ENCODE measurements around the gene SOWAHD. TPM values are rescaled to one million over a fixed set of nuclear protein-coding genes. Genes with fewer than 3 reads are reported as not detected.

Gene SOWAHD
- total and polyA plus RNA-seq, 7 donors, result 0.03 TPM; not detected in 5

- Histone ChIP-seq H3K4me3 (peak overlapping the region; percentile 61), H3K27me3 (ENCODE audit: insufficient read depth in 3 of 3, low read length in 2 of 3) (peaks cover 0 to 22% (median 7%) of the 10 kb centered on the region in 3 donors), H3K9me3 (no peaks in the 10 kb centered on the region), H3K36me3 (ENCODE audit: insufficient read depth in 1 of 2, low read depth in 1 of 2) (no peaks in the 10 kb centered on the region), H3K27ac (no peak overlapping the region), H3K4me1 (no peaks in the 10 kb centered on the region)
- WGBS, 3 donors, result 18 to 42% (median 19%) methylated on average over 14 to 44 of the region's 44 CpGs
- no peak for ATAC-seq
- TF ChIP-seq, protein P1, sequence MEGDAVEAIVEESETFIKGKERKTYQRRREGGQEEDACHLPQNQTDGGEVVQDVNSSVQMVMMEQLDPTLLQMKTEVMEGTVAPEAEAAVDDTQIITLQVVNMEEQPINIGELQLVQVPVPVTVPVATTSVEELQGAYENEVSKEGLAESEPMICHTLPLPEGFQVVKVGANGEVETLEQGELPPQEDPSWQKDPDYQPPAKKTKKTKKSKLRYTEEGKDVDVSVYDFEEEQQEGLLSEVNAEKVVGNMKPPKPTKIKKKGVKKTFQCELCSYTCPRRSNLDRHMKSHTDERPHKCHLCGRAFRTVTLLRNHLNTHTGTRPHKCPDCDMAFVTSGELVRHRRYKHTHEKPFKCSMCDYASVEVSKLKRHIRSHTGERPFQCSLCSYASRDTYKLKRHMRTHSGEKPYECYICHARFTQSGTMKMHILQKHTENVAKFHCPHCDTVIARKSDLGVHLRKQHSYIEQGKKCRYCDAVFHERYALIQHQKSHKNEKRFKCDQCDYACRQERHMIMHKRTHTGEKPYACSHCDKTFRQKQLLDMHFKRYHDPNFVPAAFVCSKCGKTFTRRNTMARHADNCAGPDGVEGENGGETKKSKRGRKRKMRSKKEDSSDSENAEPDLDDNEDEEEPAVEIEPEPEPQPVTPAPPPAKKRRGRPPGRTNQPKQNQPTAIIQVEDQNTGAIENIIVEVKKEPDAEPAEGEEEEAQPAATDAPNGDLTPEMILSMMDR (IDR thresholded peaks at IDR 0.05), result no peak
- DNase-seq, result no peak
- intact Hi-C loops (cut with DNase I), result loop anchor here in 1 of 2 donors (10.0 kb wide), 1 partner anchor 245 kb away; no protein-coding TSS in a partner anchor
Observed at GRCh38 chrX:119759248-119759766, 919 bp downstream of the SOWAHD start.

- peaks cover 0 to 22% (median 7%) of the 10 kb centered on the region in 3 donors for H3K27me3 ChIP-seq (ENCODE audit: insufficient read depth in 3 of 3, low read length in 2 of 3)
- WGBS, 3 donors, result 84 to 89% (median 86%) methylated on average over 18 of the region's 18 CpGs
- no peak for ATAC-seq
Observed at GRCh38 chrX:119760026-119760877, 1.9 kb downstream of the SOWAHD start.

DNA sequence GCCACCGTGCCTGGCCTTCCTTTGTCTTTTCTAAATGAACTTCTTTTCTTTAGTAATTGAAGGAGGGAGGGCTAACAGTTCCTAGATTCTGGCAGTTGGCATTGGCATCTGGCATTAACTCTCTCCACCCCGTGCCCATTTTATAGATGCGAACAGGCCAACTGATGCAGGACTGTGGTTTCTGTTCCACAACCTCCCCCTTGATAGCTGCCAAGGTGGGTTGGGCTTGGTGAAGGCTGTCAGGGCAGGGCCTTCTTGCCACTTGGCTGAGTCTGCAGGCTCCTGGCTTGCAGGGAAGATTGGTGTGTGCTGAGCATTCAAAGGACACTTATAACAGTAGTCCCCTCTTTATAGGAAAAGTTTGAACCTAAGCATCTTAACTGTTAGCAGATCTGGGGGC is 4.3 kb downstream of the SOWAHD start:
- peaks cover 0 to 21% (median 7%) of the 10 kb centered on the region in 3 donors for H3K27me3 ChIP-seq (ENCODE audit: insufficient read depth in 3 of 3, low read length in 2 of 3)
- H3K27ac ChIP-seq, result no peak overlapping the region
- no peaks in the 10 kb centered on the region for H3K4me1 ChIP-seq
- no peak overlapping the region for H3K4me3 ChIP-seq
- intact Hi-C loops (cut with DNase I), result no loop called here
- ATAC-seq (no peak), DNase-seq (no peak)
- TF ChIP-seq, protein P1 (IDR thresholded peaks at IDR 0.05), result no peak
- no peaks in the 10 kb centered on the region for H3K9me3 ChIP-seq
- 57 to 79% (median 65%) methylated on average over 2 to 3 of the region's 3 CpGs for WGBS, 3 donors
- no peaks in the 10 kb centered on the region for H3K36me3 ChIP-seq (ENCODE audit: insufficient read depth in 1 of 2, low read depth in 1 of 2)

More at GRCh38 chrX:119760026-119760877, 1.9 kb downstream of the SOWAHD start:
- TF ChIP-seq, protein P1 (IDR thresholded peaks at IDR 0.05), result no peak
- Histone ChIP-seq H3K27ac (no peak overlapping the region), H3K4me1 (no peaks in the 10 kb centered on the region), H3K36me3 (ENCODE audit: insufficient read depth in 1 of 2, low read depth in 1 of 2) (no peaks in the 10 kb centered on the region), H3K9me3 (no peaks in the 10 kb centered on the region), H3K4me3 (no peak overlapping the region)
- no peak for DNase-seq
- intact Hi-C loops (cut with DNase I), result no loop called here

DNA sequence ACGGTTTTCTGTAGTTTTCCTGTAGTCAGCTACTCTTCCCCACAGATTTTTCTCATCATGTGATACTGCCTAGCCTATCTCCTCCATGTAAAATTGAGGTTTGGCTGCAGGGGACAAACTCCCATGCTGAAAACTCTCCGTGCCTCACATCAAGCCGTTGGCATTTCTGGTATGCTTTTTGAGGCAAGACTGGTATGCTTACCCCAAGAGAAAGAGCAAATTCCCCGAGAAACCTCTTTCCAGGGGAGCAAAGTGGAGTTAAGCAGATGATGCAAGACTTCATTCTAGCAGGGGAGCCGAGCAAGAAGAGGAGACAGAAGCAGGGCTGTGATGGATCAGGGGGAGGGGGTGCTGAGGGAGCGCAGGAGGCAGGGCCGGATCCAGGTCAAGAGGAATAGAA is 4.8 kb downstream of the SOWAHD start:
- DNase-seq (no peak), ATAC-seq (no peak)
- TF ChIP-seq, protein P1 (IDR thresholded peaks at IDR 0.05), result no peak
- intact Hi-C loops (cut with DNase I), result no loop called here
- no peak overlapping the region for H3K27ac ChIP-seq
- no peak overlapping the region for H3K4me3 ChIP-seq
- no peaks in the 10 kb centered on the region for H3K36me3 ChIP-seq (ENCODE audit: insufficient read depth in 1 of 2, low read depth in 1 of 2)
- H3K27me3 ChIP-seq (ENCODE audit: insufficient read depth in 3 of 3, low read length in 2 of 3), result peaks cover 0 to 16% (median 7%) of the 10 kb centered on the region in 3 donors
- no peaks in the 10 kb centered on the region for H3K9me3 ChIP-seq
- no peaks in the 10 kb centered on the region for H3K4me1 ChIP-seq
- WGBS, 3 donors, result 42 to 49% (median 43%) methylated on average over 7 of the region's 7 CpGs
